ENCODE data around the gene ARPC1B.

The ARPC1B gene

DNA sequence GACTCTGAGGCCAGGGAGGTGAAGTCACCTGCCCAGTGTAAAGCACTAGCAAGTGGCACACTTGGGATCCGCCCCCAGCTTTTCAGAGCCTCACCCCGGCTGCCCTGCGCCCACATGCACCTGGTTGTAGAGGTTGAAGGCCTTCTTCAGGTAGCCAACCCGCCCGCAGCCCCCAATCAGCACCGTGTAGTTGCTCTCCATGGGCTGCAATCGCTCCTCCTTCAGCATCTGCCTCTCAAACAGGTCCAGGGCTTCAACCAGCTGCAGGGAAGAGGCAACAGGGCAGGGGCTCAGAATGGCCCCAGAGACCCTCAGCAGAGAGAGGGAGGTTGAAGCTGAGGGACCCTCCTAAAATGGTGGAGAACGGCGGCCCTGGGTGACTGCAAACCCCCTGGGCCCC lies 58.6 kb downstream of the ARPC1B start:
- peaks cover 0 to 79% (median 45%) of the 10 kb centered on the region in 11 experiments; a peak in 15 of 22 replicates for H4K20me1 ChIP-seq
- H3K36me3 ChIP-seq, result peaks cover 67 to 92% (median 79%) of the 10 kb centered on the region in 11 experiments
- H3K9ac ChIP-seq, result 0 out of 22 replicates have a peak overlapping the region, but pooled peaks of 1 of the 11 experiments have one; percentile 2
- no peaks in the 10 kb centered on the region for H3K27me3 ChIP-seq
- no peak overlapping the region for H3K4me3 ChIP-seq
- peaks cover 13 to 22% (median 18%) of the 10 kb centered on the region in 10 experiments for H3K4me1 ChIP-seq
- H3K9me3 ChIP-seq (replicated peaks in 1 of 11), result no peaks in the 10 kb centered on the region
- H3K27ac ChIP-seq, result no peak overlapping the region
- TF ChIP-seq Cebpa-rat (IDR thresholded peaks at IDR 0.05), result no peak
- no peak overlapping the region for H3K4me2 ChIP-seq

DNA sequence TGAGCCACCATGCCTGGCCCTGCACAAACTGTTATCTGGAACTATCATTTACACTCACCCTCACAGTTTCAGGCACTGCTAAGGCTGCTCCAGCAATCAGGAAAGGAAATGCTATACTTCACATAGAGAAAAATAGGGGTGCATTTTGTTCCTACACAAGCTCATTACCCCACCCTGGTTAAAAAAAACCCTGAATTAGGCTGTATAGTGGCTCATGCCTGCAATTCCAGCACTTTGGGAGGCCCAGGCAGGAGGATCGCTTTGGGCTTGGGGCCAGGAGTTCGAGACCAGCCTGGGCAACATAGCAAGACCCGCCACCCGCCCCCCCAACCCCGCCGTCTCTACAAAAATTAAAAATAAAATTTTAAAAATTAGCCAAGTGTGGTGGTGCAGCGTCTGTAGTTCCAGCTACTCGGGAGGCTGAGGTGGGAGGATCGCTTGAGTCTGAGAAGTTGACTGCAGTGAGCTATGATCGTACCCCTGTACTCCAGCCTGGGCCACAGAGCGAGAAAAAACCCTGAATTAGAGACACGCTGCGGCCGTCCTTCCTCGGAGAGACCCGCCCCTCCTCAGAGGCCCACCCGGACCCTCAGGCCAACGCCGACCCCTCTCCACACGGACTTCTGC lies 63.5 kb downstream of the ARPC1B start:
- H3K9me3 ChIP-seq (replicated peaks in 1 of 11), result no peaks in the 10 kb centered on the region
- H3K9ac ChIP-seq, result peak overlapping the region; percentile 89 to 97 (median 93)
- H3K4me1 ChIP-seq, result peaks cover 24 to 57% (median 40%) of the 10 kb centered on the region in 10 experiments
- H3K4me3 ChIP-seq, result peak overlapping the region; percentile 87 to 99 (median 94)
- no peaks in the 10 kb centered on the region for H3K27me3 ChIP-seq
- peak overlapping the region; percentile 80 to 96 (median 88) for H3K27ac ChIP-seq
- TF ChIP-seq Cebpa-rat (IDR thresholded peaks at IDR 0.05), result no peak
- H4K20me1 ChIP-seq, result peaks cover 11 to 86% (median 65%) of the 10 kb centered on the region in 11 experiments; a peak in 21 of 22 replicates
- peaks cover 24 to 72% (median 50%) of the 10 kb centered on the region in 11 experiments for H3K36me3 ChIP-seq
- peak overlapping the region; percentile 82 to 98 (median 94) for H3K4me2 ChIP-seq

DNA sequence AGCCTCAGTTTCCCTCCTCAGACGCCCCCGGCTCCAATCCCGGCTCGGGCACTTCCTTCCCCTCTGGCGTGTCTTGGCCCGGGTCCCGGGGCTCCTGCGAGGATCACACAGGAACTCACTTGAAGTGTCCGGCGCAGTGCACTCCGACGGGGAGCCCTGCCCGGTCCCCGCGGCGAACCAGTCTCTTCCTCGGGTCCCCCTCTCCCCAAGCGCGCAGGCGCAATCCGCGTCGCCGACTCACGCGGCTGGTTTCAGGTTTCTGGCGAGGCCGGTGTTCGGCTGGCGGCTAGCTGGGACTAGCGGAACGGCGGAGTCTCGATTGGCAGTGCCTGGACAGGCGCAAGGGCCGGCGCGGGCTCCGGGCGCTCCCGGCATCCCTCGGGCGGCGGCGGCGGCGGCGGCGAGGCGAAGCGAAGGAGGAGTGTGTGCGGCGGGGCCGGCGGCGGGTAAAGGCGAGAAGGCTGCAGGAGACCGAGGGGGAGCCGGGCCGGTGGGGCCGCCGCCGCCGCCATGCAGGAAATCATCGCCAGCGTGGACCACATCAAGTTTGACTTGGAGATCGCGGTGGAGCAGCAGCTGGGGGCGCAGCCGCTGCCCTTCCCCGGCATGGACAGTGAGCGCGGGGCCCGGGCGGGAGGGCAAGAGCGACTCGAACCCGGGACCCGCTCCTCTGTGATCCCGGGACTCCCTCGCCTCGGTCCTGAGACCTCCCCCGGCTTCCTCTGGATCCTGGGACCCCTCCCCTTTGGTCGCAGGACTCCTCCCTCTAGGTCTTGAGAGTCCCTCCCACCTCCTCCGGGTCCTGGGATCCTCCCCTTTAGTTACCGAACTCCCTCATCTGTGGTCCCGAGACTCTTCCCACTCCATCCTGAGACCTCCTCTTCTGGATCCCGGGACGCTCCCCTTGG lies 64.3 kb downstream of the ARPC1B start, which contains the start of the genes CPSF4 and PTCD1:
TSS of gene CPSF4 (plus strand) at position 371 of the 908 bp plus-strand sequence. CDS start at position 511, 140 bp downstream.
TSS of gene PTCD1 (minus strand) at position 226 of the 908 bp plus-strand sequence. CDS start 3,556 bp downstream, outside the sequence.
- H3K36me3 ChIP-seq, result peaks cover 24 to 72% (median 50%) of the 10 kb centered on the region in 11 experiments

DNA sequence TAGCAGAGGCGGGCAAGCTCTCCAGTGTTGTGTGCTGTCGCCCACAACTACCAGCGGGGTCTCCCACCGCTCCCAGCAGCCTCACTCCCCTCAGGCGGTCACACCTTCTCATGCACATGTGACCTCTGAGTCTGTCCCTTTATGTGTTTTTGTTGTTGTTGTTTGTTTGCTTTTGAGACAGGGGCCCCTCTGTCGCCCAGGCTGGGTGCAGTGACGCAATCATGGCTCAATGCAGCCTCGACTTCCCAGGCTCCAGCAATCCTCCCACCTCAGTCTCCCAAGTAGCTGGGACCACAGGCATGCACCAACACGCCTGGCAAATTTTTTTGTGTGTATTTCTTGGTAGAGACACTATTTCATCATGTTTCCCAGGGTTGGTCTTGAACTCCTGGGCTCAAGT lies 65.7 kb downstream of the ARPC1B start:
- peak overlapping the region; percentile 87 to 99 (median 94) for H3K4me3 ChIP-seq
- H3K36me3 ChIP-seq, result peaks cover 24 to 72% (median 50%) of the 10 kb centered on the region in 11 experiments
- TF ChIP-seq Cebpa-rat (IDR thresholded peaks at IDR 0.05), result peak in 3 of 11 experiments; percentile 24 to 52 (median 44); a peak in 2 of 22 replicates
- peak overlapping the region in 2 of 11 experiments; percentile 80 to 88; a peak in 2 of 22 replicates for H3K27ac ChIP-seq
- peaks cover 11 to 87% (median 50%) of the 10 kb centered on the region in 11 experiments; a peak in 21 of 22 replicates for H4K20me1 ChIP-seq
- H3K9me3 ChIP-seq (replicated peaks in 1 of 11), result no peaks in the 10 kb centered on the region
- H3K4me1 ChIP-seq, result peaks cover 24 to 59% (median 40%) of the 10 kb centered on the region in 10 experiments
- H3K27me3 ChIP-seq, result no peaks in the 10 kb centered on the region
- peak overlapping the region; percentile 89 to 97 (median 93); a peak in 21 of 22 replicates for H3K9ac ChIP-seq
- peak overlapping the region; percentile 82 to 98 (median 94) for H3K4me2 ChIP-seq

More for the DNA sequence above, 64.3 kb downstream of the ARPC1B start, which contains the start of the genes CPSF4 and PTCD1:
- Histone ChIP-seq H3K4me1 (peaks cover 24 to 59% (median 40%) of the 10 kb centered on the region in 10 experiments), H3K4me2 (peak within 1 kb of the TSS; percentile 82 to 98 (median 94)), H3K27ac (peak within 1 kb of the TSS; percentile 80 to 96 (median 88)), H3K27me3 (no peaks in the 10 kb centered on the region), H3K9ac (peak within 1 kb of the TSS; percentile 89 to 97 (median 93)), H4K20me1 (peaks cover 11 to 86% (median 61%) of the 10 kb centered on the region in 11 experiments; a peak in 21 of 22 replicates), H3K4me3 (peak within 1 kb of the TSS; percentile 87 to 99 (median 94)), H3K9me3 (replicated peaks in 1 of 11) (no peaks in the 10 kb centered on the region)
- no peak for TF ChIP-seq Cebpa-rat (IDR thresholded peaks at IDR 0.05)

All from BLaER1 treated with 17β-estradiol and CSF1 and Interleukin-3, amounts not matched to agents 10 nM and 100 nM (cell line).